Endodermal cell (in vitro differentiated cells): ENCODE data around the gene RWDD1. TPM values are rescaled to one million over a fixed set of nuclear protein-coding genes. Genes with fewer than 3 reads are reported as not detected.

Source experiments
- DNase-seq: peaks from one replicate; pipeline ENCODE4 v3.0.0-alpha.2; 2017
- H3K27ac ChIP-seq: 2 replicates; pipeline ENCODE4 v1.5.1; 2013; ENCODE audit warnings: mild to moderate bottlenecking, low read depth, low read length, moderate library complexity
- H3K27me3 ChIP-seq: 2 replicates; pipeline ENCODE4 v1.6.1; 2013; ENCODE audit warnings: mild to moderate bottlenecking, low read length, moderate library complexity; ENCODE audit not compliant: insufficient read depth, control insufficient read depth, poor library complexity, severe bottlenecking
- H3K36me3 ChIP-seq: 2 replicates; pipeline ENCODE4 v1.7.0; 2013; ENCODE audit warnings: mild to moderate bottlenecking, low read length, moderate library complexity; ENCODE audit not compliant: control insufficient read depth, insufficient read depth
- H3K4me1 ChIP-seq: one replicate; pipeline ENCODE4 v1.7.0; 2013; ENCODE audit warnings: low read length; ENCODE audit not compliant: control insufficient read depth, insufficient read depth
- H3K4me3 ChIP-seq: 2 replicates; pipeline ENCODE4 v1.5.1; 2013; ENCODE audit warnings: mild to moderate bottlenecking, low read length, moderate library complexity
- H3K9ac ChIP-seq: 2 replicates; pipeline ENCODE4 v1.6.1; 2013; ENCODE audit warnings: mild to moderate bottlenecking, low read length, moderate library complexity; ENCODE audit not compliant: poor library complexity, severe bottlenecking; ENCODE audit errors: extremely low read depth
- H3K9me3 ChIP-seq: 2 replicates; pipeline ENCODE4 v1.6.1; 2013; ENCODE audit warnings: mild to moderate bottlenecking, low read length, moderate library complexity; ENCODE audit not compliant: control insufficient read depth
- H3K27ac Mint-ChIP-seq: 2 replicates; pipeline ENCODE4 v1.8.0; 2020; ENCODE audit warnings: mixed read lengths
- H3K27me3 Mint-ChIP-seq: 2 replicates; pipeline ENCODE4 v1.8.0; 2021; ENCODE audit warnings: mild to moderate bottlenecking, mixed read lengths; ENCODE audit not compliant: insufficient read depth
- H3K36me3 Mint-ChIP-seq: 2 replicates; pipeline ENCODE4 v1.8.0; 2020; ENCODE audit warnings: low read depth, mixed read lengths
- H3K4me1 Mint-ChIP-seq: 2 replicates; pipeline ENCODE4 v1.8.0; 2020; ENCODE audit warnings: mixed read lengths
- H3K4me3 Mint-ChIP-seq: 2 replicates; pipeline ENCODE4 v1.8.0; 2020; ENCODE audit warnings: mild to moderate bottlenecking, moderate library complexity, mixed read lengths
- H3K9me3 Mint-ChIP-seq: 2 replicates; pipeline ENCODE4 v1.8.0; 2020; ENCODE audit warnings: mild to moderate bottlenecking, mixed read lengths
- CTCF ChIP-seq: fragments of 200-600 bp; sonication (generic); conservative IDR thresholded peaks from 2 replicates; pipeline ENCODE4 v1.5.0; 2021; ENCODE audit warnings: antibody characterized with exemption, mild to moderate bottlenecking
- WGBS, 2 experiments: methylation state at CpG; one replicate each; pipeline versions ENCODE4 v1.1.5 to v1.1.7; 2013; ENCODE audit warnings: missing lambda C conversion rate in 2 of 2, mixed read lengths in 1 of 2; ENCODE audit not compliant: insufficient coverage in 1 of 2, insufficient read length in 1 of 2; 5-methylcytosine and 5-hydroxymethylcytosine counted together
- total RNA-seq, 2 donors: library from RNA; stranded (reverse); fragmentation: NEBNext Ultra II Directional in 1 of 2; extraction: Animal tissue kit (Norgen Biotek cat#: 25700) in 1 of 2; gene quantifications; 2 replicates in 1 of 2; 3 replicates in 1 of 2; pipeline ENCODE4 v1.2.1, GENCODE V29; 2021

Gene RWDD1
- total RNA-seq, 2 donors from 2014 or later, result 35.5 to 35.8 TPM

GRCh38 chr6:116631379-116631990, 60.2 kb downstream of the RWDD1 start:
- no peaks in the 10 kb centered on the region for H3K9me3 Mint-ChIP-seq
- Histone ChIP-seq H3K4me3 (no peak overlapping the region), H3K4me1 (peaks cover 2% of the 10 kb centered on the region), H3K27ac (no peak overlapping the region), H3K36me3 (peaks cover 43% of the 10 kb centered on the region), H3K27me3 (no peaks in the 10 kb centered on the region), H3K9me3 (no peaks in the 10 kb centered on the region), H3K9ac (no peak overlapping the region)
- 92 to 97% methylated on average over 3 to 5 of the region's 5 CpGs for WGBS, 2 experiments
- DNase-seq, result no peak
- no peak for TF ChIP-seq CTCF
- H3K36me3 Mint-ChIP-seq, result peaks cover 26% of the 10 kb centered on the region
- no peaks in the 10 kb centered on the region for H3K27me3 Mint-ChIP-seq
- peak overlapping the region; percentile 59 for H3K27ac Mint-ChIP-seq
- peaks cover 2% of the 10 kb centered on the region for H3K4me1 Mint-ChIP-seq
- H3K4me3 Mint-ChIP-seq, result no peak overlapping the region

GRCh38 chr6:116633685-116634084, 62.4 kb downstream of the RWDD1 start:
- H3K36me3 Mint-ChIP-seq, result peaks cover 41% of the 10 kb centered on the region
- peak; percentile 66 for DNase-seq
- H3K27ac ChIP-seq, result no peak overlapping the region
- H3K36me3 ChIP-seq, result peaks cover 55% of the 10 kb centered on the region
- no peaks in the 10 kb centered on the region for H3K27me3 Mint-ChIP-seq
- WGBS, 2 experiments, result 91 to 100% methylated on average over 1 to 2 of the region's 2 CpGs
- H3K9me3 Mint-ChIP-seq, result peaks cover 9% of the 10 kb centered on the region
- TF ChIP-seq CTCF, result peak; percentile 72
- H3K4me3 Mint-ChIP-seq, result no peak overlapping the region
- no peaks in the 10 kb centered on the region for H3K27me3 ChIP-seq
- H3K4me1 Mint-ChIP-seq, result peaks cover 2% of the 10 kb centered on the region
- no peak overlapping the region for H3K9ac ChIP-seq
- no peak overlapping the region for H3K27ac Mint-ChIP-seq
- H3K4me3 ChIP-seq, result no peak overlapping the region
- peaks cover 2% of the 10 kb centered on the region for H3K4me1 ChIP-seq
- peaks cover 5% of the 10 kb centered on the region for H3K9me3 ChIP-seq

Other genes with a start within 250 kb of the RWDD1 start
- gene DSE, start 200.6 kb upstream of the RWDD1 start, total RNA-seq, result 10 to 100 TPM; 42.3 to 44.3 TPM
- gene CALHM6, start 110.1 kb upstream of the RWDD1 start, total RNA-seq, result under 1 TPM in 1 of 2 donors, not detected in 1; 0.95 TPM
- gene CALHM5, start 59.9 kb upstream of the RWDD1 start, total RNA-seq, result under 1 TPM; 0.18 to 0.20 TPM
- gene TRAPPC3L, start 25.8 kb upstream of the RWDD1 start, total RNA-seq, result not detected
- not detected for gene CALHM4, start 17.8 kb upstream of the RWDD1 start, total RNA-seq
- 1 to 10 TPM in 1 of 2 donors, under 1 TPM in 1; 0.92 to 1.2 TPM for gene RSPH4A, start 45.0 kb downstream of the RWDD1 start, total RNA-seq
- 10 to 100 TPM; 18.5 to 26.1 TPM for gene ZUP1, start 97.3 kb downstream of the RWDD1 start, total RNA-seq
- gene KPNA5, start 109.7 kb downstream of the RWDD1 start, total RNA-seq, result 10 to 100 TPM; 10.4 to 20.1 TPM
- gene FAM162B, start 194.2 kb downstream of the RWDD1 start, total RNA-seq, result 1 to 10 TPM in 1 of 2 donors, under 1 TPM in 1; 0.79 to 1.1 TPM